GM23338 (cell line): ENCODE results near the gene SUSD1. TPM values are rescaled to one million over a fixed set of nuclear protein-coding genes. Genes with fewer than 3 reads are reported as not detected.

Source experiments
- CREB1 ChIP-seq: fragments of 250-450 bp; sonication (Bioruptor Pico); IDR thresholded peaks from 2 replicates; pipeline ENCODE4 v1.5.0; 2020; ENCODE audit warnings: low read depth, mild to moderate bottlenecking, moderate library complexity
- CTCF ChIP-seq, 2 experiments: fragments of 200-600 bp in 1 of 2; sonication (generic) in 1 of 2; conservative IDR thresholded peaks; 2 replicates each; pipeline versions ENCODE4 v1.5.1 to v1.6.1; 2016 to 2017; ENCODE audit warnings: antibody characterized with exemption in 2 of 2, low read depth in 2 of 2, mild to moderate bottlenecking in 2 of 2, moderate library complexity in 1 of 2
- ETS1 ChIP-seq: IDR thresholded peaks from 2 replicates; pipeline ENCODE4 v1.6.1; 2016; ENCODE audit warnings: antibody characterized with exemption
- EZH2phosphoT487 ChIP-seq: fragments of 200-600 bp; sonication (generic); IDR thresholded peaks from one replicate; pipeline ENCODE4 v1.8.1; 2018; ENCODE audit warnings: antibody characterized with exemption; ENCODE audit not compliant: unreplicated experiment
- NANOG ChIP-seq: IDR thresholded peaks from 2 replicates; pipeline ENCODE4 v1.6.1; 2016; ENCODE audit warnings: antibody characterized with exemption, borderline replicate concordance
- POLR2AphosphoS5 ChIP-seq: IDR thresholded peaks from 2 replicates; pipeline ENCODE4 v1.6.1; 2016; ENCODE audit warnings: antibody characterized with exemption, low read depth
- STAT1 ChIP-seq: IDR thresholded peaks from one replicate; pipeline ENCODE4 v1.6.1; 2016; ENCODE audit warnings: antibody characterized with exemption; ENCODE audit not compliant: unreplicated experiment
- ZNF114 ChIP-seq: fragments of 250-450 bp; sonication (Bioruptor Pico); IDR thresholded peaks from 2 replicates; pipeline ENCODE4 v1.5.0; 2020; ENCODE audit warnings: mild to moderate bottlenecking, moderate library complexity
- ZNF331 ChIP-seq: fragments of 250-450 bp; sonication (Bioruptor Pico); IDR thresholded peaks from 2 replicates; pipeline ENCODE4 v1.5.0; 2020; ENCODE audit warnings: low read depth, mild to moderate bottlenecking, moderate library complexity
- ZNF462 ChIP-seq: fragments of 250-450 bp; sonication (Bioruptor Pico); IDR thresholded peaks from 2 replicates; pipeline ENCODE4 v1.5.0; 2020; ENCODE audit warnings: mild to moderate bottlenecking, moderate library complexity
- polyA plus RNA-seq: library from polyadenylated mRNA; unstranded; fragments of >200 nt; fragmentation: Nextera tagmentation; extraction: Ambion mirVana; gene quantifications from 2 replicates; pipeline ENCODE4 v1.2.1, GENCODE V29; 2016
- total RNA-seq: library from RNA; depleted of rRNA; stranded (reverse); fragments of >200 nt; shearing (Covaris generic); gene quantifications from 2 replicates; pipeline ENCODE4 v1.2.3, GENCODE V29; 2014

The SUSD1 gene
- total and polyA plus RNA-seq, 2 experiments from 2014 or later = 1.2 to 6.4 TPM

- TF ChIP-seq ZNF462 (no peak), ZNF114 (CRISPR knock-in tag) (no peak), ZNF331 (CRISPR knock-in tag) (no peak), CTCF (conservative IDR thresholded peaks at IDR 0.05; ENCODE audit: low read depth in 2 of 2) (no peak), NANOG (no peak), STAT1 (no peak), POLR2AphosphoS5 (no peak), ETS1 (no peak), CREB1 (CRISPR knock-in tag) (no peak), EZH2phosphoT487 (no peak)
These were observed 44.8 kb downstream of the SUSD1 start (continued) for GRCh38 chr9:112130347-112130746.
